Neural cell (in vitro differentiated cells): ENCODE data around the gene CRHR1. TPM values are rescaled to one million over a fixed set of nuclear protein-coding genes. Genes with fewer than 3 reads are reported as not detected.

Experiments used
- H2AFZ ChIP-seq: fragments of 200-600, 300-800 bp; sonication (generic), shearing (Covaris generic); 2 replicates; pipeline ENCODE4 v1.6.0; 2014; ENCODE audit warnings: low read depth, mild to moderate bottlenecking, antibody characterized with exemption, low read length, moderate library complexity
- H3F3A ChIP-seq: fragments of 200-600 bp; shearing (Covaris generic); 2 replicates; pipeline ENCODE4 v1.6.1; 2016; ENCODE audit warnings: mild to moderate bottlenecking, moderate library complexity, mixed read lengths, antibody characterized with exemption, low read length; ENCODE audit not compliant: insufficient read depth, poor library complexity, severe bottlenecking
- H3K27ac ChIP-seq: fragments of 200-600, 300-800 bp; sonication (generic), shearing (Covaris generic); 2 replicates; pipeline ENCODE4 v1.5.1; 2014; ENCODE audit warnings: mild to moderate bottlenecking, low read length, moderate library complexity
- H3K27me3 ChIP-seq: fragments of 300-800, 200-600 bp; sonication (generic), shearing (Covaris generic); 2 replicates; pipeline ENCODE4 v1.6.0; 2014; ENCODE audit warnings: mild to moderate bottlenecking, low read depth, low read length, moderate library complexity; ENCODE audit not compliant: insufficient read depth
- H3K36me3 ChIP-seq: fragments of 300-800, 200-600 bp; sonication (generic), shearing (Covaris generic); 2 replicates; pipeline ENCODE4 v1.5.1; 2014; ENCODE audit warnings: mild to moderate bottlenecking, antibody characterized with exemption, low read length, moderate library complexity; ENCODE audit not compliant: insufficient read depth
- H3K4me2 ChIP-seq: fragments of 300-800, 200-600 bp; sonication (generic), shearing (Covaris generic); 2 replicates; pipeline ENCODE4 v1.6.0; 2014; ENCODE audit warnings: mild to moderate bottlenecking, low read length
- H3K4me3 ChIP-seq: fragments of 300-800, 200-600 bp; sonication (generic), shearing (Covaris generic); 2 replicates; pipeline ENCODE4 v1.5.1; 2014; ENCODE audit warnings: mild to moderate bottlenecking, low read length, moderate library complexity
- H3K79me2 ChIP-seq: fragments of 200-600 bp; shearing (Covaris generic); replicated peaks from 2 replicates; pipeline ENCODE4 v1.6.0; 2014; ENCODE audit warnings: mild to moderate bottlenecking, low read length, moderate library complexity; ENCODE audit not compliant: insufficient read depth
- H3K9ac ChIP-seq: fragments of 300-800, 200-600 bp; sonication (generic), shearing (Covaris generic); 2 replicates; pipeline ENCODE4 v1.6.1; 2016; ENCODE audit warnings: mild to moderate bottlenecking, low read length, mixed read lengths
- H3K9me2 ChIP-seq: fragments of 200-600 bp; shearing (Covaris generic); 2 replicates; pipeline ENCODE4 v1.6.1; 2016; ENCODE audit warnings: mild to moderate bottlenecking, low read length, mixed read lengths; ENCODE audit not compliant: insufficient read depth
- H3K9me3 ChIP-seq: fragments of 200-600, 300-800 bp; sonication (generic), shearing (Covaris generic); 2 replicates; pipeline ENCODE4 v1.6.1; 2016; ENCODE audit warnings: mild to moderate bottlenecking, mixed run types, low read length, moderate library complexity, mixed read lengths
- H4K20me1 ChIP-seq: fragments of 200-600 bp; shearing (Covaris generic); 2 replicates; pipeline ENCODE4 v1.6.1; 2016; ENCODE audit warnings: mild to moderate bottlenecking, mixed run types; ENCODE audit not compliant: insufficient read depth
- CTCF ChIP-seq: fragments of 450-650 bp; IDR thresholded peaks from 2 replicates; pipeline ENCODE4 v1.5.1; 2014; ENCODE audit warnings: antibody characterized with exemption, mild to moderate bottlenecking, moderate library complexity; ENCODE audit not compliant: poor library complexity, severe bottlenecking
- EP300 ChIP-seq: fragments of 450-650 bp; conservative IDR thresholded peaks from 2 replicates; pipeline ENCODE4 v1.6.1; 2014; ENCODE audit warnings: antibody characterized with exemption, mild to moderate bottlenecking, moderate library complexity; ENCODE audit not compliant: poor library complexity, severe bottlenecking
- EZH2 ChIP-seq: fragments of 200-600, 300-800 bp; shearing (Covaris generic), sonication (generic); IDR thresholded peaks from 2 replicates; pipeline ENCODE4 v1.6.1; 2014; ENCODE audit warnings: antibody characterized with exemption, low read length, borderline replicate concordance, mild to moderate bottlenecking; ENCODE audit not compliant: insufficient read depth, poor library complexity, severe bottlenecking
- MXI1 ChIP-seq: fragments of 450-650 bp; conservative IDR thresholded peaks from 2 replicates; pipeline ENCODE4 v1.6.1; 2014; ENCODE audit warnings: antibody characterized with exemption, mild to moderate bottlenecking; ENCODE audit not compliant: poor library complexity, severe bottlenecking
- POLR2AphosphoS5 ChIP-seq: IDR thresholded peaks from 2 replicates; pipeline ENCODE4 v1.6.1; 2012
- RAD21 ChIP-seq: fragments of 450-650 bp; conservative IDR thresholded peaks from 2 replicates; pipeline ENCODE4 v1.6.1; 2014; ENCODE audit warnings: antibody characterized with exemption, mild to moderate bottlenecking, moderate library complexity
- REST ChIP-seq: IDR thresholded peaks from 2 replicates; pipeline ENCODE4 v1.6.1; 2012; ENCODE audit warnings: borderline replicate concordance
- SMC3 ChIP-seq: fragments of 450-650 bp; conservative IDR thresholded peaks from 2 replicates; pipeline ENCODE4 v1.6.1; 2014; ENCODE audit warnings: antibody characterized with exemption, mild to moderate bottlenecking, moderate library complexity; ENCODE audit not compliant: poor library complexity
- TAF1 ChIP-seq: IDR thresholded peaks from 2 replicates; pipeline ENCODE4 v1.6.1; 2012; ENCODE audit warnings: low read depth
- polyA plus RNA-seq: library from polyadenylated mRNA; depleted of rRNA; stranded (reverse); fragments of >200 nt; gene quantifications from 2 replicates; pipeline ENCODE4 v1.2.3, GENCODE V29; 2014

The CRHR1 gene
- polyA plus RNA-seq, 1 donor from 2014 or later: 4.5 TPM

GRCh38 chr17:45756266-45756991, 27.7 kb upstream of the CRHR1 start:
- Histone ChIP-seq H3K36me3 (no peaks in the 10 kb centered on the region), H3K4me3 (no peak overlapping the region), H3K9ac (peak overlapping the region; percentile 13), H3K27ac (peak overlapping the region; percentile 55), H2AFZ (peak overlapping the region; percentile 14), H3K27me3 (no peaks in the 10 kb centered on the region), H3F3A (no peaks in the 10 kb centered on the region), H4K20me1 (no peaks in the 10 kb centered on the region), H3K4me2 (no peak overlapping the region), H3K79me2 (no peaks in the 10 kb centered on the region), H3K9me2 (no peaks in the 10 kb centered on the region), H3K9me3 (no peaks in the 10 kb centered on the region)
- TF ChIP-seq SMC3 (peak; percentile 74), POLR2AphosphoS5 (peak; percentile 46), EZH2 (no peak), CTCF (peak; percentile 73), REST (no peak), TAF1 (no peak), MXI1 (no peak), EP300 (peak; percentile 72), RAD21 (peak; percentile 82)

GRCh38 chr17:45757431-45758218, 26.5 kb upstream of the CRHR1 start:
- H3F3A ChIP-seq: no peaks in the 10 kb centered on the region
- no peaks in the 10 kb centered on the region for H3K27me3 ChIP-seq
- no peak for TF ChIP-seq EP300
- no peak for TF ChIP-seq SMC3
- no peak for TF ChIP-seq REST
- no peak overlapping the region for H3K4me2 ChIP-seq
- no peak overlapping the region for H2AFZ ChIP-seq
- H3K9me3 ChIP-seq: no peaks in the 10 kb centered on the region
- H3K36me3 ChIP-seq: no peaks in the 10 kb centered on the region
- no peaks in the 10 kb centered on the region for H3K79me2 ChIP-seq
- no peak overlapping the region for H3K27ac ChIP-seq
- no peak overlapping the region for H3K4me3 ChIP-seq
- no peaks in the 10 kb centered on the region for H4K20me1 ChIP-seq
- H3K9ac ChIP-seq: no peak overlapping the region
- no peaks in the 10 kb centered on the region for H3K9me2 ChIP-seq
